Naive thymus-derived CD8-positive, alpha-beta T cell (primary cell): ENCODE results near the gene SCAMP2. TPM values are rescaled to one million over a fixed set of nuclear protein-coding genes. Genes with fewer than 3 reads are reported as not detected.
"Not testable (repeated sequence)": the region's sequence is repeated elsewhere in the genome, so short reads cannot be mapped to it uniquely, and the experiment has no call there.

Source experiments
- ATAC-seq, 2 donors: fragments of 150-1000 bp; cut with Tn5 transposase in 1 of 2; sonication (Bioruptor Pico), chemical (Tn5 transposase) in 1 of 2; 1 replicate in 1 of 2; 2 replicates in 1 of 2; pipeline ENCODE4 v1.10.0; 2021; ENCODE audit warnings: mild to moderate bottlenecking in 2 of 2, moderate library complexity in 2 of 2
- POLR2A ChIA-PET: fragments of 350-600 bp; sonication (Branson Sonifier 250); formaldehyde crosslinking; loops from one replicate; lab custom pipeline; 2021; ENCODE audit warnings: antibody characterized with exemption; lab: Charles Lee
- DNase-seq, 10 donors: peaks; one replicate each; pipeline versions ENCODE4 v3.0.0 to v3.0.0-alpha.2; 2020 to 2022
- H3K27ac Mint-ChIP-seq, 10 donors: one replicate each; pipeline ENCODE4 v1.8.0; 2020 to 2022; ENCODE audit warnings: mild to moderate bottlenecking in 10 of 10, mixed read lengths in 10 of 10, moderate library complexity in 4 of 10, inconsistent platforms in 1 of 10
- H3K27me3 Mint-ChIP-seq, 5 donors: one replicate each; pipeline ENCODE4 v1.8.0; 2021 to 2022; ENCODE audit warnings: mixed read lengths in 5 of 5
- H3K36me3 Mint-ChIP-seq, 3 donors: one replicate each; pipeline ENCODE4 v1.8.0; 2020 to 2022; ENCODE audit warnings: mixed read lengths in 3 of 3, mild to moderate bottlenecking in 2 of 3, inconsistent platforms in 1 of 3
- H3K4me1 Mint-ChIP-seq, 4 donors: one replicate each; pipeline ENCODE4 v1.8.0; 2021 to 2022; ENCODE audit warnings: mixed read lengths in 4 of 4
- H3K4me3 Mint-ChIP-seq, 10 donors: one replicate each; pipeline ENCODE4 v1.8.0; 2020 to 2022; ENCODE audit warnings: mild to moderate bottlenecking in 10 of 10, mixed read lengths in 10 of 10, moderate library complexity in 6 of 10, inconsistent platforms in 1 of 10
- H3K9me3 Mint-ChIP-seq, 9 donors: one replicate each; pipeline ENCODE4 v1.8.0; 2020 to 2022; ENCODE audit warnings: mixed read lengths in 9 of 9, mild to moderate bottlenecking in 3 of 9, inconsistent platforms in 1 of 9, moderate library complexity in 1 of 9
- polyA plus RNA-seq, 3 donors: library from polyadenylated mRNA; unstranded; fragments of 300-500 nt; fragmentation: Illumina TruSeq; gene quantifications; one replicate each; pipeline ENCODE4 v1.2.3, GENCODE V29; 2021
- total RNA-seq, 8 experiments: library from RNA in 2 of 8; stranded (reverse) in 2 of 8; gene quantifications; one replicate each; pipeline ENCODE4 v1.2.3 and lab custom pipeline; 2021 to 2026

The SCAMP2 gene, protein sequence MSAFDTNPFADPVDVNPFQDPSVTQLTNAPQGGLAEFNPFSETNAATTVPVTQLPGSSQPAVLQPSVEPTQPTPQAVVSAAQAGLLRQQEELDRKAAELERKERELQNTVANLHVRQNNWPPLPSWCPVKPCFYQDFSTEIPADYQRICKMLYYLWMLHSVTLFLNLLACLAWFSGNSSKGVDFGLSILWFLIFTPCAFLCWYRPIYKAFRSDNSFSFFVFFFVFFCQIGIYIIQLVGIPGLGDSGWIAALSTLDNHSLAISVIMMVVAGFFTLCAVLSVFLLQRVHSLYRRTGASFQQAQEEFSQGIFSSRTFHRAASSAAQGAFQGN
- 100 to 1,000 TPM; 113 to 117 TPM for total RNA-seq
- polyA plus RNA-seq = 100 to 1,000 TPM; 109 to 121 (median 119) TPM
- total RNA-seq (lab: John Stamatoyannopoulos, UW) = 37.4 to 106 (median 87.9) reads per million in 6 experiments

DNA sequence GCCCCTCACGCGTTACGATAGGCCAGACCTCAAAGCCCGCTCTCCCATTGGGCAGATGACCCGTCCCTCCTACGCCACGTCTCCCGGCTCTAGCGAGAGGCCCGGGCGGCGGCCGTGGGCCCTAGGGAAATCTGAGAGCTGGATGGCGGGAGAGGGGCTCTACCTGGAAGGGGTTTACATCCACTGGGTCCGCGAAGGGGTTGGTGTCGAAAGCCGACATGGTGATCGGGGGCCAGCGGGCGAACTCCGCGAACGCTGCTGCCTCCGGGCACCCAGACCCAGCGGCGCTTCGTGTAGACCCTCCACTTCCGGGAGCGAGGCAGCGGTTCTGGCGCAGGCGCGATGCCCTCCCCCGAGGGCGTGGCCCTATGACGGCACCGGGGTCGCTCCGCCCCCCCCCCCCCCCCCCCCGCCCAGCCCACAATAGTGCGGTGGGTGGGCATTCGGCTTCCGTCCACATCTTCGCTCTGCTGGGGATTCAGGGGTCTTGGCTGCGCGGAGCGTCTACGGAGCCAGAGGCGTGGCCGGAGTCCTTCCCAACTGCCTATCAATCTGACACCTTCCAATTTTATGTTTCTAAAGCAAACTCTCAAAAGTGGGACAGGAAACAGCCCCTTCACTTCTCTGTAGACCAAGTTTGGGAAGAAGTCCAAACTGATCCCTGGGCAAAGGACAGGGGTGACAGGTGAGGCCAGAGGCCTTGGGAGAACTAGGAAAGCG, at the start of gene SCAMP2:
SCAMP2 (minus strand) TSS at position 330 of the 720 bp plus-strand sequence; CDS start at position 220, 110 bp downstream.
- Mint-ChIP-seq H3K27ac (peak within 1 kb of the TSS; percentile 90 to 99 (median 96)), H3K4me1 (peaks cover 15 to 56% (median 46%) of the 10 kb centered on the region in 4 donors), H3K9me3 (no peaks in the 10 kb centered on the region), H3K27me3 (no peaks in the 10 kb centered on the region), H3K4me3 (peak within 1 kb of the TSS; percentile 94 to 100 (median 98)), H3K36me3 (peaks cover 0 to 15% (median 0%) of the 10 kb centered on the region in 3 donors)
- POLR2A ChIA-PET = interaction anchor here (0.8 to 7.3 kb wide), 10 partner anchors 15 to 96 kb away, joined by 3 to 68 read pairs (median 4); partner anchors contain the start of genes FAM219B and ULK3
- DNase-seq (peak; percentile 82 to 98 (median 91)), ATAC-seq (peak; percentile 96)

DNA sequence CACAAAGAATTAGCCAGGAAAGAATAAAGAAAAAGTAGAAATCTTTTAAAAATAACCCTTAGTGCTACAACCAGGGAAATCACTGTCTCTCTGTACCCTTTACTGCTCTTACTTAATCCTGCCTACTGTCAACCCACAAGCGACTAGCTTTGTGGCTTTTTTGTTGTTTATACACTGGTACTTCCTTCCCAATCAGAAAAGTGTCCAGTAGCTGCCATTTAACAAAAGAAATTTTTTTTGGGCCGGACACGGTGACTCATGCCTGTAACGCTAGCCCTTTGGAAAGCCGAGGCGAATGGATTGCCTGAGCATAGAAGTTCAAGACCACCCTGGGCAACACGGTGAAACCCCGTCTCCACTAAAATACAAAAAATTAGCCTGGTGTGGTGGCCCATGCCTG, 47.3 kb upstream of the SCAMP2 start:
- peaks cover 0 to 5% (median 0%) of the 10 kb centered on the region in 4 donors for H3K4me1 Mint-ChIP-seq
- H3K27me3 Mint-ChIP-seq = no peaks in the 10 kb centered on the region
- peaks cover 0 to 88% (median 10%) of the 10 kb centered on the region in 3 donors for H3K36me3 Mint-ChIP-seq
- POLR2A ChIA-PET = interaction anchor here (0.6 kb wide), 1 partner anchor 80 kb away, joined by 4 read pairs; no protein-coding TSS in a partner anchor
- peak overlapping the region in 2 of 10 donors; percentile 8 to 34 for H3K27ac Mint-ChIP-seq
- H3K9me3 Mint-ChIP-seq = no peaks in the 10 kb centered on the region
- DNase-seq = no peak
- ATAC-seq = no peak
- no peak overlapping the region for H3K4me3 Mint-ChIP-seq

DNA sequence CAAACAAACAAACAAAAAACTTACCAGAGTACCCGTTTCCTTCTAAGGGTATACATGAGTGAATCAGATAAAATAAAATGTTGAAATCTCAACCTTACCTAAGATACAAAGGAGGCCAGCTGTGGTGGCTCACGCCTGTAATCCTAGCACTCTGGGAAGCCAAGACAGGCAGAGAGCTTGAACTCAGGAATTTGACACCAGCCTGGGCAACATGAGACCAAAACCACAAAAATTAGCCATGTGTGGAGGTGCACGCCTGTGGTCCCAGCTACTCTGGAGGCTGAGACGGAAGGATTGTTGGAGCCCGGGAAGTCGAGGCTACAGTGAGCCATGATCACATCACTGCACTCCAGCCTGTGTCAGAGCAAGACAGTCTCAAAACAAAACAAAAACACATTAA, 44.5 kb upstream of the SCAMP2 start:
- Mint-ChIP-seq H3K4me3 (no peak overlapping the region), H3K27me3 (no peaks in the 10 kb centered on the region), H3K36me3 (peaks cover 0 to 76% (median 13%) of the 10 kb centered on the region in 3 donors), H3K9me3 (no peaks in the 10 kb centered on the region), H3K4me1 (peaks cover 0 to 5% (median 0%) of the 10 kb centered on the region in 4 donors), H3K27ac (peak overlapping the region in 1 of 10 donors; percentile 24)
- ATAC-seq (no peak), DNase-seq (no peak)
- POLR2A ChIA-PET = interaction anchor here (0.7 kb wide), 1 partner anchor 55 kb away, joined by 6 read pairs; no protein-coding TSS in a partner anchor

DNA sequence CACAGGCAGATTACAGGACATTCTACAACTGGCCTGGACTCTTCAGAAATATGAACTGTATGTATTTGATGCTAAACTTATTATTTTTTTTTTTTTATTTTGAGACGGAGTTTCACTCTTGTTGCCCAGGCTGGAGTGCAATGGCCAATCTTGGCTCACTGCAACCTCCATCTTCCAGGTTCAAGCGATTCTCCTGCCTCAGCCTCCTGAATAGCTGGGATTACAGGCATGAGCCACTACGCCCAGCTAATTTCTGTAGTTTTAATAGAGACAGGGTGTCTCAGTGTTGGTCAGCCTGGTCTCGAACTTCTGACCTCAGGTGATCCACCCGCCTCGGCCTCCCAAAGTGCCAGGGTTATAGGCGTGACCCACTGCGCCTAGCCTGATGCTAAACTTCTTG, 40.6 kb upstream of the SCAMP2 start:
- ATAC-seq, POLR2A ChIA-PET, H3K4me3 Mint-ChIP-seq, H3K4me1 Mint-ChIP-seq, DNase-seq, H3K27me3 Mint-ChIP-seq, H3K27ac Mint-ChIP-seq, H3K9me3 Mint-ChIP-seq: not testable (repeated sequence)
- H3K36me3 Mint-ChIP-seq = peaks cover 0 to 43% (median 5%) of the 10 kb centered on the region in 3 donors

DNA sequence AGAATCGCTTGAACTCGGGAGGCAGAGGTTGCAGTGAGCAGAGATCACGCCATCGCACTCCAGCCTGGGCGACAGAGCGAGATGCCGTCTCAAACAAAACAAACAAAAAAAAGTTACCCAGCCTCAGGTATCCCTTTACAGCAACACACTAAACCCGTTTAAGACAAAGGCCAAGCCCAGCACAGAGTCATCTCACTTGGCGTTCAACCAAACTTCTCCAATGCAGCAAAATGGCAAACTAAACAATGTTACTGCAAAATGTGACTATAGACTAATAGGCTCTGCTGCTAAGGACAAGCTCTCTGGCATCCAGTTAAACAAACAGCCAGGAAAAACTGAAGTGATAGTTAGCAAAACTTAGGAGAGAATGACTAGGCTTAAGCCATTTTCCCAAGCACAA, 39.9 kb upstream of the SCAMP2 start:
- Mint-ChIP-seq H3K9me3 (no peaks in the 10 kb centered on the region), H3K27ac (peak overlapping the region in 1 of 10 donors; percentile 48), H3K4me1 (no peaks in the 10 kb centered on the region), H3K4me3 (no peak overlapping the region), H3K36me3 (peaks cover 0 to 35% (median 5%) of the 10 kb centered on the region in 3 donors), H3K27me3 (no peaks in the 10 kb centered on the region)
- ATAC-seq = no peak
- DNase-seq = no peak
- POLR2A ChIA-PET = interaction anchor here (1.1 kb wide), 1 partner anchor 10 kb away, joined by 5 read pairs; no protein-coding TSS in a partner anchor

DNA sequence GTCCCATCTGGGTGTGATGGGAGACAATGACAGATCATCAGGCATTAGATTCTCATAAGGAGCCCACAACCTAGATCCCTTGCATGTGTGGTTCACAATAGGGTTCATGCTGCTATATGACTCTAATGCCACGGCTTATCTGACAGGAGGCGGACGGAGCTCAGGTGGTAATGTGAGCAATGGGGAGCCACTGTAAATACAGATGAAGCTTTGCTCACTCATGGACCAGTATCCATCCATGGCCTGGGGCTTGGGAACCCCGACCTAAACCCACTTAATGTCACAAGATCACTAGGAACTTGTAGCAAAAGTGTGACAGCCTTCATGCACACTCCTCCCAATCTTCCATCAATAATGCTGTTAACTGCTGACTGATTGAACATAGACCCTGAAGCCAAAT, 35.5 kb upstream of the SCAMP2 start:
- Mint-ChIP-seq H3K9me3 (no peaks in the 10 kb centered on the region), H3K27me3 (no peaks in the 10 kb centered on the region), H3K4me3 (peak overlapping the region in 2 of 10 donors; percentile 30 to 34), H3K27ac (peak overlapping the region in 3 of 10 donors; percentile 5 to 68 (median 8)), H3K36me3 (peaks cover 0 to 13% (median 6%) of the 10 kb centered on the region in 3 donors), H3K4me1 (peaks cover 20 to 34% (median 29%) of the 10 kb centered on the region in 4 donors)
- no peak for ATAC-seq
- DNase-seq = no peak
- POLR2A ChIA-PET = interaction anchor here (0.8 to 4.7 kb wide), 3 partner anchors 12 to 65 kb away, joined by 3 to 23 read pairs (median 4); partner anchors contain the start of gene ULK3

DNA sequence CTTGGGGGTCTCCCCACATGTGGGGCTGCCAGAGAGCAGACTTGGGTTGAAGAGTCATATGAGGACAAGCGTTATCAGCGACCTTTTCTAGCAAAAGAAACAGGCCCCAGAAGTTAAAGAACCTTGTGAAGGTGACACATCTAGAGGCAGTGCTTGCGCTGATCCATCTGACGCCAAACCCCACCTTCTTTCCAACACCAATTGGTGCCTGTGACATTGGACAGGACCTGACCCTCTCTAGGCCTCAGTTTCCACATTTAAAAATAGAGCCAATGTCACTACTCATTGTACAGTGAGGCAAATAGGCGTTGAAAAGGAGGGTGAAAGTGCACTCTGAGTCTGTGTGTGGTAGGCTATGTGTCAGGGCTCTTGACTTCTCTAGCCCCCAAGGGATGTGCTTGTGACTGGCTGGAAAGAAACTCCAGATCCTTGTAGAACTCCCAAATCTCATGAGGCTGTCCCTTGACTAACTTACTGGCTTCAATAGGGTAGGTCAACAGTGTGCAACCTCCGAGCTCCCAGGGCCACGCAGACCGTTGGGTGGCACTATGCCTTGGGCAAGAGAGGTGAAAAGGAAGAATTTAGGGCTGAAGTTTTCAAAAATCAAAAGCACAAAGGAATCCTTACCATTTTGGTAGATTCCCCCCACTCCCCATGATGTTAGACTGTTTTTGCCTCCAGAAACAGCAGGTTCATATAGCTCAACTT, 34.2 kb upstream of the SCAMP2 start:
- Mint-ChIP-seq H3K27ac (peak overlapping the region; percentile 93 to 99 (median 97)), H3K36me3 (peaks cover 0 to 21% (median 3%) of the 10 kb centered on the region in 3 donors), H3K9me3 (no peaks in the 10 kb centered on the region), H3K27me3 (no peaks in the 10 kb centered on the region), H3K4me1 (peaks cover 22 to 39% (median 36%) of the 10 kb centered on the region in 4 donors), H3K4me3 (peak overlapping the region; percentile 94 to 99 (median 98))
- ATAC-seq = peak; percentile 3 to 5
- POLR2A ChIA-PET = interaction anchor here (0.6 to 4.7 kb wide), 14 partner anchors 11 to 292 kb away, joined by 3 to 28 read pairs (median 5); partner anchors contain the start of genes CLK3, COX5A, MPI and ULK3
- no peak for DNase-seq

DNA sequence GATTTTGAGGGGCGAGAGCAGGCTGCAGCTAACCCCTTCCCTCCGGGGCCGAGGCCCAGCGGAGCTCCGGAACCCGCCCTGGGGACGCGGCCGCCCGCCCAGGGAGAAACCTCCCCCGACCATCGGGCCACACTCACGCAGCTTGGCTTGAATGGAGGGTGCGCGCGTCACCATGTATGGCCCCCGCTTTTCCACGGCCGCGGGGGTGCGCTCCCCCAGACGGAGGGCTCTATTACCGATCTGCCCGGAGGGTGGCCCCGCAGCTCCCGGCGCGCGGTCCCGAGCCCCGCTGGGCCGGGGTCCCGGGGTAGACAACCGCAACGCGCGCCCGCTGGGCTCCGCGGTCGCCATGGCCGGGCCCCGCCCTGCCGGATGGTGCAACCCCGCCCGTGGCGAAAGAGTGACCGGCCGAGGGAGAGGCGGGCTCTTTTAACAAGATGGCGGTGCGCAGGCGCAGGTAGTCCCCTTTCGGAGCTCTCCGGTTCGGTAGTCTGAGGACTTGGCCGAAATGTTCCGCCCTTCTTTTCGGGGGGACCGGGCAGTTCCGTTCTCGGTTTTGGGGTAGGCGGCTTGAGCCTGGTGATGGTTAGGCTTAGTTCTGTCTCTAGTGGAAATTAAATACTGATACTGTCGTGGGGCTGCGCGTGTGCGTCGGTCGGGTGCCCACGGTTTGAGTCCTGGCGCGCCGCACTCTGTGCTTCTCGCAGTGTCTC, 33.4 kb upstream of the SCAMP2 start, which contains the start of gene FAM219B:
FAM219B (minus strand) TSS at position 402 of the 713 bp plus-strand sequence; CDS start at position 351, 51 bp downstream.
- ATAC-seq (peak; percentile 79 to 83), DNase-seq (peak; percentile 37 to 85 (median 66))
- POLR2A ChIA-PET = interaction anchor here (0.6 to 4.7 kb wide), 19 partner anchors 10 to 291 kb away, joined by 3 to 28 read pairs (median 3); partner anchors contain the start of genes CLK3, COX5A, MPI and RPP25
- H3K27ac Mint-ChIP-seq = peak within 1 kb of the TSS; percentile 93 to 99 (median 97)
- H3K9me3 Mint-ChIP-seq = no peaks in the 10 kb centered on the region
- no peaks in the 10 kb centered on the region for H3K27me3 Mint-ChIP-seq
- H3K4me3 Mint-ChIP-seq = peak within 1 kb of the TSS; percentile 94 to 99 (median 98)
- peaks cover 24 to 46% (median 42%) of the 10 kb centered on the region in 4 donors for H3K4me1 Mint-ChIP-seq
- H3K36me3 Mint-ChIP-seq = peaks cover 0 to 21% (median 3%) of the 10 kb centered on the region in 3 donors

DNA sequence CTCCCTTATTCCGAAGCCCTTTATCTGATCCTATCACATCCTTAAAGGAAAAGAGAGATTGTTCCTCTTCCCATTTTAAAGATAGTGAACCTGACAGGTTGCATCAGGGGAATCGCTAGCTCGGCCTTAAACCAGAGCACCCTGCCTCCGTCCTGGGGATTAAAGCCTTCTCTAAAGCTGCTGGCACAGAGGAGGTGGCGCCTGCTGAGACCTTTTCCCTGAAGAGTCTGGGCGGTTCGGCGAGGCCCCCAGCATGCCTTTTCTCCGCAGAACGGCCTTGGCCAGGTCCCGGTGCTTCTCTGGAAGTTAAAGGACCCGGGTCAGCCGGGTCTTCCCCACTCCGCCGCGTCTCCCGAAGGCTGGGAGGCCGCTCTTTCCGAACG, 32.9 kb upstream of the SCAMP2 start:
- no peaks in the 10 kb centered on the region for H3K27me3 Mint-ChIP-seq
- H3K4me1 Mint-ChIP-seq = peaks cover 25 to 50% (median 47%) of the 10 kb centered on the region in 4 donors
- peak overlapping the region; percentile 86 to 99 (median 92) for H3K4me3 Mint-ChIP-seq
- ATAC-seq (peak; percentile 46 to 56), DNase-seq (peak in 1 of 10 donors; percentile 20)
- no peaks in the 10 kb centered on the region for H3K9me3 Mint-ChIP-seq
- POLR2A ChIA-PET = interaction anchor here (0.8 to 4.7 kb wide), 16 partner anchors 9 to 290 kb away, joined by 3 to 28 read pairs (median 4); partner anchors contain the start of genes CLK3, COX5A, MPI and RPP25
- H3K27ac Mint-ChIP-seq = peak overlapping the region; percentile 73 to 96 (median 84)
- peaks cover 0 to 22% (median 2%) of the 10 kb centered on the region in 3 donors for H3K36me3 Mint-ChIP-seq

DNA sequence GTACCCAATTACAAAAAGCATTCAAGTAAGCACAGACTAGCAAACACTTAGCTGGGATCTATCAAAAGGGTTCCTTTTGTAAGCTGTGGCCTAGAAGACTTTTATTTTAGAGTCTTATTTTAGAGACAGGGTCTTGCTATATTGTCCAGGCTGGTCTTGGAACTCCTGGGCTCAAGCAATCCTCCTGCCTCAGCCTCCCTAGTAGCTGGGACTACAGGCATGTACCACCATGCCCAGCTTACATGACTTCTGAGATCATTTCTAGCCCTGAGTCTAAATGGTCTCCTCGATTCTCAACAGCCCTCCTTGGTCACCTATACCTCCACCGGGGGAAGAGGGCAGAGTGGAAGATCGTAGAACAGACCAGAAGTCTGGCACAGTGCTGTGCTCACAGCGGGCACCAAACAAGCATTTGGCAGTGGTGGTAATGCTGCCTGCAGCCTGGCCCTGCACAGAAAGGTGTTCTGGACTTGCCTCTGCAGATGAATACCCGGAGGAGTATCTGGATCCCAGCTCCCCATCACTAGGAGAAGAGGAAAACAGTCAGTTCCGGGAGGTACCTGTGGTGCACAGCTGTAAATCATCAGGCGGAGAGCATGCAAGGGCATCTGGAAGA, 31.1 kb upstream of the SCAMP2 start:
- peak overlapping the region in 9 of 10 donors; percentile 41 to 88 (median 78) for H3K27ac Mint-ChIP-seq
- no peaks in the 10 kb centered on the region for H3K9me3 Mint-ChIP-seq
- peaks cover 0 to 32% (median 5%) of the 10 kb centered on the region in 3 donors for H3K36me3 Mint-ChIP-seq
- DNase-seq (no peak), ATAC-seq (no peak)
- H3K4me1 Mint-ChIP-seq = peaks cover 26 to 54% (median 50%) of the 10 kb centered on the region in 4 donors
- peak overlapping the region in 7 of 10 donors; percentile 3 to 99 (median 43) for H3K4me3 Mint-ChIP-seq
- H3K27me3 Mint-ChIP-seq = no peaks in the 10 kb centered on the region
- POLR2A ChIA-PET = interaction anchor here (0.5 to 1.7 kb wide), 8 partner anchors 8 to 124 kb away, joined by 3 to 10 read pairs (median 4); partner anchors contain the start of gene MPI
